Right hindlimb (tissue), 1 donor: ENCODE results near the gene SGPP2.
A peak's percentile ranks its signal among the peaks of the same experiment; 100 is the strongest.

Experiments used
- DNase-seq: peaks from one replicate; pipeline ENCODE4 v3.0.0-alpha.2; 2018

Gene SGPP2

DNA sequence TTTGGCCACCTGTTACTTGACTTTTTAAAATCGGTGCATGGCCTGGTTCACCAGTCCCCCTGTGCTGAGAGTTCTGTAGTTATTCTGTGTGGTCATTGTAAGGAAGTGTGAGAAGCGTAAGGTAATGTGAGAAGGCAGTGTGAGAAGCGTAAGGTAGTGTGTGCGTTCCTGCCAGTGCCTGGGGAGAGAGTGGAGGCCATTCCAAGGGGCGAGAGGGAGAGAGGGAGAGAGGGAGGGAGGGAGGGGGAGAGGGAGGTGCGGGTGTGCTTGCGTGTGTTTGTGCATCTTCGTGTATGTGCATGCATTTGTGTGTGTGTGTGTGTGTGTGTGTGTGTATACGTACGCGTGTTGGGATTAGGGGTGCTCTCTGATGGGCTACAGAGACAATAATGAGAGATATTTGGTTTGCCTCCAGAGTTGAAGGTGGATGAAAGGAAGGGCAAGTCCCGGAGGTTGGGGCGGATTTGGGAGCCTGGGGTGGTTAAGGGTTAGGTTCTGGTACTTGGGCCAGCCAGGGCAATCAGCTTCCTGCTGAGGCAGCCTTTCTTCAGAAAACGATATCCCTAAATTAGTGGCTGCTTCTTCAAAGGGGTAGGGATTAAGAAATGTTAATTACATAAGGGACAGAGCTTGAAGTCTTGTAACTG, 53.7 kb downstream of the SGPP2 start:
- DNase-seq = no peak

DNA sequence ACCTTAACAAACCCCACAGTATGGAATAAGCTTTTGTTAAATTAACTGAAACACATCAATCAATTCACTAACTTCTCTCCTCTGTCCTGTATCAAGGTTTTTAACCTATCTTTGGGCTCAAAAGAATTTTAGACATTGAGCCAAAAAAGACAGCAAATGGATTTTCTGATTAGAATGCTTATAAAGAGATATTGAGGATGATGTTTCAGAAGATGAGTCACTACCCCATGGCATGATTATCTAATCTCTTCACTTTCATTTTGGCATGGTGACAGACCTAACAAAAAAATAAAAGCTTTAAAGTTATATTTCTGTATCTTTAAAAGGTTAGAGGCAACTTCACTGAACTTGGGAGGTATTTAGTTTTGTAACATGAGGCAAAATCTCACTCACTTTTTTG, 55.5 kb downstream of the SGPP2 start:
- no peak for DNase-seq

DNA sequence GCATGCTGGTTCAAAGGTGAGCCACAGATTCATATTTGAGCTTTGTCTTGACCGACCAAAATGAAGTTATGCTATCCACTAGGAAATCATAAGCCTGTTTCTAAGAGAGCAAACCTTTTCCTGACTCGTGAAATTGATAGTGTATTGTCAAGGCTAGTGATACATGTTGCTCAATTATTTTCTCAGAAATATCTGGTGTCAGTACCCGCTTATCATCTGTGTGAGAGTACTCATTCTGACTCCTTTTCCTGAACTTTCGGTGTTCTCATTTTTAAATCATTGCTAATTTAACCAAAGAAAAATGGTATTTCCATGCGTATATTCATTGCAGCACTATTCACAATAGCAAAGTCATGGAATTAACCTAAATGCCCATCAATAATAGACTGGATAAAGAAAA, 56.2 kb downstream of the SGPP2 start:
- DNase-seq = no peak

DNA sequence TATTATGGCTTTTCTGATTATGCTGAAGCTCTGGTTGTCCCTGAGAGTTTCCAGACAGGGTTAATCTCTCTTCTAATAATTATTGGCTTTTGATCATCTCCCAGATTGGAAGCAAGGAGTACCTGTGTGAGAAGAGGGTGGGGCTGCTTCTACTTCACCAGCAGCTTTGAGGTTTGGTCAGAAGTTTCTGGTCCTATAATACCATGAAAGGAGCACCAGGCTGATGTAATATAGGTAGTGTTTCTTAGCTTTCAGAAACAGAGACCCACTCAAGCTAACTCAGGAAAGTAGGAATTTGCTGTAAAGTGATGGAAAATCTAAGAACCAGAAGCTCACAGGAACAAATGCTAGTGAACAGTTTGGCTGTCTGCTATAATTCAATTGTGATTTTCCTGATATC, 57.6 kb downstream of the SGPP2 start:
- DNase-seq = no peak

DNA sequence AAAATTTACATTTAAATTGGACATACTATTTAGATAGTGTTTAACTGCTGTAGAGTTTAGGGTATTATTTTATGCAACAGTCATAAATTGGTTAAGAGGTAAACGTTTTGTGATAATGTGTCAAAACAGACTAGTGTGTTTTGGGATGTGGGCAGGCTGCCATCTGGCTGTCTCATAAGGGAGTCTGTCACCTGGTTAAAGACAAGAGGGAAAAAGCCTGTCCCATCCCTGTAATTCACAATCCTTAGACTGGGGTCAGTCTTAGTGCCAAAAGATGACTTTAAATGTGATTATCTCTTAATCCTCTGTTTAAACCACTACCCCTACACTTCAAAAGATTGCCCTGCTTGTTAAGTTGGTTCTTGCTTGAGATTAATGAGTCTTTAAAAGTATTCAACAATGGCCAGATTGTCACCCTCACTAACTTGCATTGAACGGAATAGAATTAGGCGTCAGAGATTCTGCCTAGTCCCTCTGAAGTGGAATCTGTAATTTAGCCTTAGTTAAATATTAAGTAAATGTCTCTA, 59.2 kb downstream of the SGPP2 start:
- DNase-seq = no peak

DNA sequence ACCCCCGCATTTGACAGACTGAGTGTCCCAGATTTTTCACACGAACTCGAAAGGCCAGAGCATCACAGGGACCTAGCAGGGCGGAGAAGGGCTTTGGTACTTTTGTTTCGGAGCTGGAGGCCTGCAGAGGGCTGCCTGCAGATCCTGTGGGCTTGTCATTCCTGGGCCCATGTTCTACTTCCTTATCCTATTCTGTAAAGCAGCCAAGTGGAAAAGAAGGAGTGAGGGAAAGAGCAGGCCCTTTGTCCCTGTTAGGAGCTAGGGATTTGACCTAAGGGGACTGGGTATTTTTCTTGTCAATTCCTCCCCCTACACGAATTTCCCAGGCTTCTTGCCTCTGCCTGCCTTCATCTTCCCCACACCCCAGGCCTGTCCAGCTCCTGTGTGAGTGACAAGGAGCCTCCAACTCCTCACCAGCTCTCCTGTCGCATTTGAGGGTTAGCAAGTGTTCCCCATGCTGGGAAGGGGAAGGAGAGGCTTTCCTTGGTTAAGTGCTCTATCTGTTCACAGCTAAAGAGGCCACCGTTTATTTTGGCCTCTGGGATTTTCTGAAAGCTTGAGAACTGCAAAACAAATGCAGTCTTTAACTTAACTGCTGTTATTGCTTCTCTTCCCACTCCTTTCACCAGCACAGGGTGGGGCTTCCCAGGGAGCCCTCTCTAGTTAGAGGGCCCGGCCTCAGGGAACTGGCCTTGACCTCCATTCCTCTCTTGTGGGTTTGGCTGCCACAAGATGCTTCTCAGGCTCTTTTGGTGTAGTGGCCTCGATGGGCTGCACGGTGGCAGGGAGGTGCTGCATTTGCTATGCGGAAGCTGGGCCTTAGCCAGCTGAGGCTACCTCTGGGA, 61.2 kb downstream of the SGPP2 start:
- DNase-seq = no peak

DNA sequence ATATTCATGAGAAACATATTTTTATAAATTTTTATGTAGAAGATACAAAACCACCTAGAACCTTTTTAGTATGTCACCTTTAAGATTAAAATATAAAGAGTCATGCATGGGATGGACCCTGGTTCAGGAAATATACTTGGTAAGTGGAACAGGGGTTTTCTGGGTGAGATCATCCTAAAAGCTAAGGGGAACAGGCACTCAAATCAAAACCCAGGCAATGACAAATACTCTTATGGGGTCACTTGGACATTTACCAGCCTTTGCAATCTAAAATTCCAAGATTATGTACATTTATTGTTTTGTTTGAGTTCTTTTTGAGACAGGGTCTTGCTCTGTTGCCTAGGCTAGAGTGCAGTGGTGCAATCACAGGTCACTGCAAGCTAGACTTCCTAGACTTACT, 65.8 kb downstream of the SGPP2 start:
- no peak for DNase-seq

DNA sequence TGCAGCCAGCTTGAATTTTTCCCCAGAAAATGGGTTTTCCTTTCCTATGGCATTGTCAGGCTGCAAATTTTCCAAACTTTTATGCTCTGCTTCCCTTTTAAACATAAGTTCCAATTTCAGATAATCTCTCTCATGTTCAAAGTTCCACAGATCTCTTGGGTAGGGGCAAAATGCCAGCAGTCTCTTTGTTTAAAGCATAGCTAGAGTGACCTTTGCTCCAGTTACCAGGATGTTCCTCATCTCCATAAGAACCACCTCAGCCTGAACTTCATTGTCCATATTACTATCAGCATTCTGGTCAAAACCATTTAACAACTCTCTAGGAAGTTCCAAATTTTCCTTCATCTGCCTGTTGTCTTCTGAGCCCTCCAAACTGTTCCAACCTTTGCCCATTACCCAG, 68.3 kb downstream of the SGPP2 start:
- DNase-seq = no peak

DNA sequence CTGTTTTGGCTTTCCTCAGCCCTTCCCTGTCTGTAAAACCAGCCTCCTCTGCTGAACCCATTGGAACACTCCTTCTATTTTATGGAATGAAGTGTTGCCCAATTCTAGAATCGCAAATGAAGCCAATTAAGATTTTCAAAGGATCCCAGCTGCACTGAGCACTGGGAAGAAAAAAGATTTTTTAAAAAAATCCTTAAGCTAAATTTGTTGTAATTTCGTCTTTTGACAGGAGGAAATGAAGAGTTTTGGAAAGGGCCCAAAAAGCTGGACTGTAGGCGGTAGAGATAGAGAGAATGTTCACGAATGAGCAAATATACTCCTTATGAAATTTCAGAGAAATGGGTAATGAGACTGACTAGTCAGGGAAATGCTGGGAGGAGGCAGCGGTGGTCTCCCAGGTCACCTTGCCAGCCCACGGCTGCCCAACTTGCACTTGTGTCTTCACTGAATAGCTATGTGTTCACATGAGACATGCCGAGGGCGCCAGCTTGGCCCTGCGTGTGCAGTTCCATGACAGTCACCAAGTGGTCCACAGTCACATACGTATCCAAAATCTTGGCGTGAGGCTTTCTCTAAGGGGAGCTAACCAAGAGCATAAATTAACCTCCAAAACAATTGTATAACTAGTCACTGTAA, 69.9 kb downstream of the SGPP2 start:
- DNase-seq = no peak

DNA sequence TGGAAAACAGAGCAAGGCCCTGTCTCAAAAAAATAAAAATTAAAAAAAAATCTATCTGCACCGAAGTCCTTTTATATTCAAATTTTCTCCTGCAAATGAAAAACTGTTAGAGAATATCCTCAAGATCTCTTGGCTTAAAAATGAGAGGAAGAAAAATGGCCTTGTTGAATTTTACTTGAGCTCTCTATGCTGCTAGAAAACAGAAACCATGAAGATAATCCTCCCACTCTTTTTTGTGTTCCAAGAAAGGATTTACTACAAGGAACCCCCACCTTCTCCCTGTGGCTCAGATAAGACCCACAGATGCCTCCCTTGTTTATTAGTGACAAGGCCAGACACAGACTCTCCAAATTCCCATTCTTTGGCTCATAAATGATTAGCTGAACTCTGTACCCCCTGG, 71.0 kb downstream of the SGPP2 start:
- no peak for DNase-seq

DNA sequence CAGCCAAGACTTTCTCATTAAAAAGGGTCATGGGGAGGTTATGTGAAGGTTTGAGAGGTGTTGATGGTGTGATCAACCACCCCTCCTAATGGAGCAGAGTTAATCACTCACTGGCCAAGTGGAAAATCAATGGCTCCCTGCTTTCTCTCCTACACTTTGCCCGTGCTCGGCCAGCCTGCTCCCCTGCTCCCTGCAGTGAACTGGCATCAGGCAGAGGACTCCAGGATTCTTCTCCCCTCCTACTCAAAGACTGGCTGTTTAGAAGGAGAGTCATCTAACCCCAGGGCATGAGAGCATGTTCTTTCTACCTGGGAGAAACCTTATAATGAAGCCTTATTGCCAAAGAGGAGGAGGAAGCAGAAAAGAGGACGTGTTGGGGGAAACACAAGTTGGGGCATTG, 74.9 kb downstream of the SGPP2 start:
- DNase-seq = no peak

DNA sequence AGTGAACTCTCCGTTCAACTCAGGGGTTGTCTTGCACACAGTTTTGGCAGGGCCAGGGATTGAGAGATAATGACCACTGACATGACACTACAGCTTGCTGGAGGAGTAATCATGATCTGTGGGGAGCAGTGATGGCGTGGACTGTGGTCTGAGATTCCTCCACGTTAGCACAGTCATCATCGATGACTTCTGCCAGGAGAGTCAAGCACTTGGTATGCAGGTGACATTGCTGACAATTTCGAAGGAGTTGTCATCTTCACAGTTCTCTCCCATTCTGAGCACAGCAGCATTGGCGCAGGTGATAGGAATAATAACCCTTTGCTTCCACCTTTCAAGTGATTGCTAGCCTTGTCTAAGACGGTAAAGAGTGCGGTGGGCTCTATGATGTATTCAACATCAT, 79.8 kb downstream of the SGPP2 start:
- DNase-seq = no peak

DNA sequence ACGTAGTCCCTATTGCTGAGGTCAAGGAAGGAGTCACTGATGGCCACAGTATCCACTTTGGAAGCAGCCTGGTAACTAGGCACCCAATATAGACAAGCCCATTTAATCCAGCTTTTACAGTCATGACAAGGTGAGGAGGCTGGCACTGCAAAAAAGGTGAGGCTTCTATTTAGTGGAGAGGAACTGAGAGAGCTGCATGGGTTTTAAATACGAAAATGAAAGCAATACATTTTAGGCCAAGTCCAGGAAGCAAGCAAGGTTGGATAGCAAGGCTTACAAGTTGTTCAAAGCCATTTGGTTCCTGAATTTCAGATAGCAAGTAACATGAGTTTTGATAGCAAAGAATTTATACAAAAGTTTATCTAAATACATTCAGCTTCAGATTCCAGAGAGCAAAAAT, 80.4 kb downstream of the SGPP2 start:
- DNase-seq = no peak

DNA sequence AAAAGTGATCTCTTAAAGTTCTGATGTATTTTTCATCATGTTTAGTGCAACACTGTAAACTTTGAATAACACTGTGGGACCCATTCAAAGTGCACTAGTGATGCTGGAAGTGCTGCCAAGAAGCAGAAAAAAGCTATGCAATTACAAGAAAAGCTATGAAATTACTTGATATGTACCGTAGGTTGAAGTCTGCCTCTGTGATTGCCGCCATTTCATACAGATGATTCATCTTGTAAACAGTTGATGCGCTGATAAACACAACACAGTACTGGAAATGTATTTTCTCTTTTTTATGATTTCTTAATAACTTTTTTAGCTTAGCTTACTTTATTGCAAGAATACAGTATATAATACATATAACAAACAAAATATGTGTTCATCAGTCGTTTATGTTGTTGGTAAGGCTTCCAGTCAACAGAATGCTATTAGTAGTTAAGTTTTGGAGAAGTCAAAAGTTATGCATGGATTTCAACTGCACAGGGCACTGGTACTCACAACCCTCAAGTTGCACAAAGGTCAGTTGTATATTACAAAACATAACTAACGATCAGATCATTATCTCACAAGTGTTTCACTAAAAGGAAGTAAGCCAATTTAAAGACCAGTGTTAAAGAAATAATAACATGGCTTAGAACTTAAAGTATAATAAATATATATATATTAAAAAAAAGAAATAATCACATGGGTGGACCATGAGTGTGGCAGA, 82.0 kb downstream of the SGPP2 start:
- DNase-seq = no peak

DNA sequence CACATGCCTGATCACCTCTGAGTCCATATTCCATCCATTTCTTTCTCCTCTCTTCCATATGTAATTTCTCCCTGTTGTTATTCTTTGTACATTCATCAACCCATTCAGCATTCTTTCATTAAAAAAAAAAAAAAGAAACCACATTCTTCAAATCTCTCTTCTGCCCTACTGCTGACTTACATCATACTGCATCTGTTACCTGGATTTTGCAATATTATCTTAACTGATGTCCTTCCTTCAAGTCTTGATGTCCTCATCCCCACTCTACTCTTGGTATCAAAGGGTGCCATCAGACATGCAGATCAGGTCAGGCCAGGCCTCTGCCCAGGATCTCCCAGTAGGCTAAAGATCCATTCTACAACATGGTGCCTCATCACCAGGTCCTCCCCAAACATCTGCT, 90.6 kb downstream of the SGPP2 start:
- DNase-seq = no peak

DNA sequence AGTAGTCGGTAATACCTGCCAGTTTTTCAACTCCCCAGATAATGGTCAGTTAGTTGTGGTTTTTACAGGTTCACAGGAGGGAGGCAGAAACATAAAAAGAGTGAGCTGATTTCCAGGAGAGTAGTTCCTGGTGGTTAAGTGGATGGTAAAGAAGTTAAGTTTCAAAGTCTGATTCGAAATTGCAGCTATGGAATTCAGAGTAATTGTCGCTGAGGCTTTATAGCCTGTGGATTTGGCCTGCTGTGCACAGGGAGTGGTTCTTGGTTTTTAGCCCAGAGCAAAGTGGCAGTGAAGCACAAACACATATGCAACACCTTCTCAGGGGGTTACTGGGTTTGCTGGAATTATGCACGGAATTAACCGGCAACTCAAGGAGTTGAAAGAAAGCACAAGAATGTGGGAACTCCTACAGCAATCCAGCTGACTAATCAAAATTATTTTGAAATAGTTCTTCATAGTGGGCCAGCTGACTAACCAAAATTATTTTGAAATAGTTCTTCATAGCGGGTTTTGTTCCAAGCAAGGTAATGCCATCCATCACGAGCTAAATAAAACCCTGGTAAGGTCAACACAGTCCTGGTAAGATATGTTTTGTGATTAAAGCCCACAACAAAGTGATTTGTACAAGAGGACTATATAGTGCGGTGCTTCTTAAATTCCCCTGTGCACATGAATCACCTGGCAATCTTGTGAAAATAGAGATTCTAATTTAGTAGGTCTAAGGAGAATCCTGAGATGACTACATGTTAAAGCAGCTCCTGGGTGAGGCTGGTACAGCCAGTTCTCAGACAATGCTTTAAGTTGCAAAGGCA, 94.4 kb downstream of the SGPP2 start:
- DNase-seq = peak; percentile 58

DNA sequence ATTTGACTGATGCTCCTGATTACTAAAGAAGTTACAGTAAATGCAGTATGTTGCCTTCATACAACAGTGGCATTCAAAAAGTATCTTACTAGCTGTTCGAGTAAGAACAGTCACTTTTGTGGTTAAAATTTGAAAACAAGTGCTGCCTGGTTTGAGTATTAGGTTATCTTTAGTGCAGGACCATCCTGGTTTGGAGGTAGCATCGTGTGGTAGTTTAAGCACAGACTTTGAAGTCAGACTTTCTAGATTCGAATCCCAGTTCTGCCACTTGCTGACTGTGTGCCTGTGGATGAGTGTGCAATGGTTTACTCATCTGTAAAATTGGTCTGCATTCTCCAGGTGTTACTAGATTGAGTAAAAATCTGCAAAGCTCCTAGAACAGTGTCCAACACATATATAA, 96.8 kb downstream of the SGPP2 start:
- DNase-seq = no peak

DNA sequence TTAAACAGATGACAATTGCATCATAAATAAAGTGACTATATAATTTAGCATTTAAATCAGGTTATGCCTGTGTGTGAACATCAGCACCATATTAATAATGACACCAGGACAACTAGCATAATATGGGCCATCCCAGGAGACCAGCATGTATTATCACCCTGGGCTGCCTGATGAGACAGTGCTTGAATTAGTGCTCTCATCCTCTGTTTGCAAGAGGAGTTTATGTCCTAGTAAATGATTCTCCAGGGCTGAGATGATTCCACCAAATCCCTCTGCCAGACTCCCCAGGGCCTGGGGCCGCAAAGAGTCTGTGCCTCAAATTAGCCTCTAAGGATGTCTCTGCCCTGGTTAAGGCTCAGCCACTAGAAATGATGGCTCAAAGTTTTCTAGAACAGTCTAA, 97.7 kb downstream of the SGPP2 start:
- DNase-seq = no peak

DNA sequence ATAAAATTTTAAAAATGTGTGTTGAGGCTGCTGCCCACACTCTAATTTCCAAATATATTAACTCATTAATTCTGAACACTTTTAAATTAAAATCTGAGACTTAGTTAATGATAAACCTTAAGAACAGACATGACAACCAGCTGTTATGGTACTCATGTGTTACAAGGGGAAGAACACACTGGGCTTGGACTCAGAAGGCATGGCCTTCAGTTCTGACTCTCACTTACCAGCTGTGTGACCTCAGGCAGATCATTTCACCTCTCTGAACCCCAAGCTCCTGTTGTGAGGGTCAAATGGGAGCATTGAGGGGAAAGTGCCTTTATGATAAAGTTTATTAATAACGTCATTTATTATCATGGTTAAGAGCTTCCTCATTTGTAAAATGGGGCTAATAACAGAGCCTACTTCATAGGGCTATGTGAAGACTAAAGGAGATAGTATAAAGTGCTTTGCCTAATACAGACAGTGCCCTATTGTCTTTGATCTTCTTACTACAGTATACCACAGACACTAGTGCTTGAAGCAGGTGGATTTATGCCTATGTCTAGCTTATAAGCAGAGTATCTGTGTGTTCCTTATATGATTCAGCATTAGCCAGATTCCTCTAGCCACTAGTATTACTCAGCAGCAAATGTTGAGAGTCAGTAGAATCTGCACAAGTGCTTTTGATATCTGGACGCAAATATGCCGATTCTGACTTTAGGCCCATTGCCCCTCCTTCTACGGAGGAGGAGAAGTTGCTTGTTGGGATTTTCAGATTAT, 99.6 kb downstream of the SGPP2 start:
- DNase-seq = no peak

DNA sequence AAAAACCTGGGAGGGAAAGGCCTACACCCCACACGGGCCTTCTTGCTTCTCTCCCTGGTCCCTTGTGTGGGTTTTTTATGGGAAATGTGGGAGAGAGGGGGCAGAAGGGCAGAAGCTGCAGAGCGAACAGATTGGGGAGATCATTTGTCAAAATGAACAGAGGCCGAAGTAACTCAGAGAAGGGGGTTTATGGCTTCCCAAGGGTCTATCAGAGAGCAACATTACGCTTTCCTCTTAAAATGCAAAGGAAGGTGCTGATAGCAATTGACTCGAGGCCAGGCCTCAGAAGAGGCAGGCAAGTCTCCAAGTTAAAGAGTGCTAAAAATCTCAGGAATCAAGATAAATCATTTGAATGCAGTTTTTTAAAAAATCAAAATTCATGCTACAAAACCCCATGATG, 101.5 kb downstream of the SGPP2 start:
- DNase-seq = no peak

DNA sequence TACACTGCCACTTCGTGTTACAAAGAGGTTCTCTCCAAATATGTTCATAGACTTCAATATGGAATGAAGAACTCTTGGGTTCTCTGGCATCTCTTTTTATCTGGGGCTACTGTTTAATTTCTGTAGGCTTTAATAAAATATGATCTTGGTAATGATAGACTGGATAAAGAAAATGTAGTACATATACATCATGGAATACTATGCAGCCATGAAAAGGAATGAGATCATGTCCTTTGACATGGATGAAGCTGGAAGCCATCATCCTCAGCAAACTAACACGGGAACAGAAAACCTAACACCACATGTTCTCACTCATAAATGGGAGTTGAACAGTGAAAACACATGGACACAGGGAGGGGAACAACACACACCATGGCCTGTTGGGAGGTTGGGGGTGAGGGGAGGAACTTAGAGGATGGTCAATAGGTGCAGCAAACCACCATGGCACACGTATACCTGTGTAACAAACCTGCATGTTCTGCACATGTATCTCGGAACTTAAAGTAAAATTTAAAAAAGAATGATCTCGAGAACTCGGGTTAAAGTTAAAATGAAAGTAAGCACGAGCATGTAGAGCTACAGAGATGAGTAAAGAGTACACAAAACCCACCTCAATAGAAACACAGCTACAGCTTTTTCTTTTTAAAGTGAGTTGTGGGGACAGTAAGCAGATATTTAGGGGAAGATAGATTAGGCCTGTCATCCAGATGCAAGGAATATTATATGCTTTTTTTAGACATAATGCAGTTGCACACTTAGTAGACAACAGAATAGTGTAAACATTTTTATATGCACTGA, 102.3 kb downstream of the SGPP2 start:
- DNase-seq = no peak
